HepG2 (cell line): ENCODE measurements around the gene PFKFB2. TPM values are rescaled to one million over a fixed set of nuclear protein-coding genes. Genes with fewer than 3 reads are reported as not detected.

Experiments used
- ATAC-seq: fragments of 200-7000 bp; cut with Tn5 transposase; 3 replicates; pipeline ENCODE4 v1.9.1; 2020; ENCODE audit warnings: mild to moderate bottlenecking, moderate library complexity
- BruUV-seq: library from RNA; stranded (reverse); fragments of 400-500 nt; replicated peaks from 2 replicates; lab custom pipeline; 2021; lab: Mats Ljungman, UMichigan
- CTCF ChIA-PET: fragments of 300-600 bp; formaldehyde crosslinking; extraction: SDS; loops from one replicate; lab custom pipeline; 2021; ENCODE audit warnings: low total read pairs, inconsistent platforms, low intra/inter-chr PET ratio; lab: Yijun Ruan, JAX
- POLR2A ChIA-PET: fragments of 350-600 bp; sonication (Branson Sonifier 250); formaldehyde crosslinking; loops from one replicate; lab custom pipeline; 2020; ENCODE audit warnings: antibody characterized with exemption, inconsistent platforms; lab: Yijun Ruan, JAX
- DNase-seq: peaks from one replicate; pipeline ENCODE4 v3.0.0-alpha.2; 2015; ENCODE audit warnings: low spot score
- FAIRE-seq: peaks from 3 replicates; lab custom pipeline; 2011; peaks lifted over from hg19 to GRCh38; lab: Jason Lieb, UNC
- H2AFZ ChIP-seq: one replicate; pipeline ENCODE4 v1.6.1; 2011; ENCODE audit warnings: low read length, inconsistent platforms
- H3K27ac ChIP-seq: fragments of 300-600 bp; 3 replicates; pipeline ENCODE4 v1.8.0; 2011; ENCODE audit warnings: mixed run types, mild to moderate bottlenecking, mixed read lengths, low read length, inconsistent platforms; ENCODE audit not compliant: insufficient read depth; ENCODE audit errors: extremely low read length
- H3K27me3 ChIP-seq, 2 experiments: fragments of 200-600 bp in 1 of 2; 2 replicates in 1 of 2; 3 replicates in 1 of 2; pipeline versions ENCODE4 v1.6.0 to v1.8.0; 2011; ENCODE audit warnings: low read length in 2 of 2, mild to moderate bottlenecking in 2 of 2, moderate library complexity in 2 of 2, inconsistent platforms in 1 of 2; ENCODE audit not compliant: insufficient read depth in 2 of 2, control insufficient read depth in 1 of 2
- H3K36me3 ChIP-seq, 2 experiments: fragments of 200-600 bp in 1 of 2; replicated peaks in 1 of 2; 2 replicates in 1 of 2; 3 replicates in 1 of 2; pipeline versions ENCODE4 v1.5.1 to v1.8.0; 2011; ENCODE audit warnings: low read length in 2 of 2, inconsistent platforms in 1 of 2; ENCODE audit not compliant: insufficient read depth in 2 of 2, control insufficient read depth in 1 of 2
- H3K4me1 ChIP-seq: 2 replicates; pipeline ENCODE4 v1.5.1; 2012; ENCODE audit warnings: low read length, inconsistent platforms; ENCODE audit not compliant: insufficient read depth
- H3K4me2 ChIP-seq: 2 replicates; pipeline ENCODE4 v1.6.0; 2011; ENCODE audit warnings: low read depth, low read length, inconsistent platforms
- H3K4me3 ChIP-seq, 3 experiments: fragments of 200-600 bp in 1 of 3; sonication (generic), shearing (Covaris generic) in 1 of 3; replicated peaks in 1 of 3; 2 replicates each; pipeline ENCODE4 v1.5.1; 2011 to 2016; ENCODE audit warnings: low read length in 3 of 3, inconsistent platforms in 2 of 3, low read depth in 2 of 3, mild to moderate bottlenecking in 2 of 3, control low read depth in 1 of 3, mixed read lengths in 1 of 3; ENCODE audit not compliant: insufficient read depth in 1 of 3
- H3K79me2 ChIP-seq: one replicate; pipeline ENCODE4 v1.6.1; 2011; ENCODE audit warnings: low read length, inconsistent platforms; ENCODE audit not compliant: insufficient read depth
- H3K9ac ChIP-seq: 2 replicates; pipeline ENCODE4 v1.6.0; 2011; ENCODE audit warnings: mild to moderate bottlenecking, low read depth, low read length, inconsistent platforms; ENCODE audit not compliant: insufficient read depth
- H3K9me3 ChIP-seq: 2 replicates; pipeline ENCODE4 v1.5.1; 2012; ENCODE audit warnings: mild to moderate bottlenecking, low read length
- H4K20me1 ChIP-seq: 2 replicates; pipeline ENCODE4 v1.6.0; 2011; ENCODE audit warnings: inconsistent platforms, mild to moderate bottlenecking, low read length, moderate library complexity; ENCODE audit not compliant: insufficient read depth
- ADNP ChIP-seq: sonication (generic); formaldehyde crosslinking; IDR thresholded peaks from 2 replicates; pipeline ENCODE4 v1.4.0; 2020; ENCODE audit warnings: missing genetic modification reagents
- ARID4A ChIP-seq: sonication (generic); formaldehyde crosslinking; IDR thresholded peaks from 2 replicates; pipeline ENCODE4 v1.5.0; 2020; ENCODE audit warnings: mild to moderate bottlenecking, missing genetic modification reagents, borderline replicate concordance
- FOXC1 ChIP-seq: sonication (generic); formaldehyde crosslinking; IDR thresholded peaks from 2 replicates; pipeline ENCODE4 v1.8.0; 2022; ENCODE audit warnings: mild to moderate bottlenecking, missing genetic modification reagents, borderline replicate concordance
- HNRNPK ChIP-seq: fragments of 200-400 bp; formaldehyde crosslinking; IDR thresholded peaks from 2 replicates; pipeline ENCODE4 v1.6.1; 2018; ENCODE audit warnings: low read length, low read depth, moderate library complexity, mild to moderate bottlenecking; ENCODE audit not compliant: poor library complexity, severe bottlenecking
- JUNB ChIP-seq: sonication (generic); formaldehyde crosslinking; IDR thresholded peaks from 2 replicates; pipeline ENCODE4 v1.8.0; 2022; ENCODE audit warnings: missing genetic modification reagents, mild to moderate bottlenecking, borderline replicate concordance
- RAD21 ChIP-seq: fragments of 450-650 bp; formaldehyde crosslinking; IDR thresholded peaks from 2 replicates; pipeline ENCODE4 v1.5.0; 2020; ENCODE audit warnings: mild to moderate bottlenecking
- RORA ChIP-seq: sonication (generic); formaldehyde crosslinking; IDR thresholded peaks from 2 replicates; pipeline ENCODE4 v1.5.0; 2020; ENCODE audit warnings: mild to moderate bottlenecking, missing genetic modification reagents, moderate library complexity
- TARDBP ChIP-seq: sonication (generic); formaldehyde crosslinking; IDR thresholded peaks from 2 replicates; pipeline ENCODE4 v1.8.0; 2022; ENCODE audit warnings: mild to moderate bottlenecking, missing genetic modification reagents
- ZNF337 ChIP-seq: sonication (generic); formaldehyde crosslinking; IDR thresholded peaks from 2 replicates; pipeline ENCODE4 v1.5.1; 2020; ENCODE audit warnings: missing genetic modification reagents, low read depth, mild to moderate bottlenecking, borderline replicate concordance
- WGBS: methylation state at CpG from one replicate; pipeline ENCODE4 v1.1.6; 2017; ENCODE audit warnings: low lambda C conversion rate; 5-methylcytosine and 5-hydroxymethylcytosine counted together
- in situ Hi-C: cut with HindIII; loops from 2 replicates; pipeline ENCODE4 v1.10.0; 2017; ENCODE audit warnings: low pct_unique_long_range_greater_than_20kb; ENCODE audit not compliant: extremely low pct_ligation_motif_present
- intact Hi-C: fragments of 100-400 bp; cut with micrococcal nuclease; formaldehyde crosslinking; loops from one replicate; pipeline ENCODE4 v1.10.0; 2022; ENCODE audit not compliant: unreplicated experiment
- polyA plus RNA-seq, 8 experiments: library from polyadenylated mRNA; depleted of rRNA in 3 of 8; stranded (reverse) in 7 of 8; unstranded in 1 of 8; fragments of >200 nt; fragmentation: Illumina TruSeq in 4 of 8; extraction: Trizol in 4 of 8; gene quantifications; 2 replicates each; pipeline versions ENCODE4 v1.2.1 to v1.2.3, GENCODE V29; 2011 to 2016; ENCODE audit warnings: low read depth in 4 of 8, missing spikeins in 1 of 8, mixed read lengths in 1 of 8; ENCODE audit not compliant: insufficient read depth in 1 of 8
- total RNA-seq, 5 experiments: library from RNA; depleted of rRNA; stranded (reverse); fragments of >200 nt; fragmentation: Illumina TruSeq; extraction: Trizol; gene quantifications; 2 replicates each; pipeline ENCODE4 v1.2.3, GENCODE V29; 2016; ENCODE audit warnings: low read depth in 1 of 5

Gene PFKFB2
- total and polyA plus RNA-seq, 2 of the 13 experiments (the other 11 are each of a cell fraction or from before 2014, with no cell fraction given), result 4.6 to 10.6 TPM

DNA sequence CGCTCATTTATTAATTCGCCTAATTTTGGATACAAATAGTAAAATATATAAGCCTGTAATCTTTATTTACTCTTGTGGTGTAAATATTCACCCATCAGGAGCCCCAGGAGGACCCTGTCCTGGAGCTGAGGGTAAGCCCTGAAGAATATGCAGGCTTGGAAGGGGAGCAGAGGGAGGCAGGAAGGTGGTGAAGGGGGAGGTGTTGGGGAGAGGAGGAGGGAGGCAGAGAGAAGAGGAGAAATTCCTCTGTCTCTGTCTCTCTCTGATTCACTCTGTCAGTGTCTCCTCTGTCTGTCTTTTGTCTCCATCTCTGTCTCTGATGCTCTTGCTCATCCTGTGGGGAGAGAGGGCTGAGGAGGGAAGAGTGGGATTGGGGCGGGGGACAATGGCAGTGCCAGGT is 32.8 kb downstream of the PFKFB2 start:
- Histone ChIP-seq H4K20me1 (no peaks in the 10 kb centered on the region), H3K4me2 (no peak overlapping the region), H3K4me1 (peaks cover 61% of the 10 kb centered on the region), H3K4me3 (no peak overlapping the region), H3K79me2 (peaks cover 9% of the 10 kb centered on the region), H3K9me3 (no peaks in the 10 kb centered on the region), H2AFZ (no peak overlapping the region), H3K27me3 (no peaks in the 10 kb centered on the region; a peak in 1 of 5 replicates), H3K9ac (no peak overlapping the region), H3K27ac (no peak overlapping the region), H3K36me3 (no peaks in the 10 kb centered on the region)
- ATAC-seq (no peak), DNase-seq (no peak), FAIRE-seq (no peak)
- POLR2A ChIA-PET, result no interaction called here
- WGBS, result 77% methylated on average over 3 of the region's 3 CpGs
- no peak for TF ChIP-seq FOXC1
- TF ChIP-seq HNRNPK, result peak; percentile 44
- CTCF ChIA-PET, result interaction anchor here (4.6 kb wide), 1 partner anchor 320 kb away, joined by 26 read pairs; no protein-coding TSS in a partner anchor
- intact Hi-C loops (loop anchor here (5.0 kb wide), 2 partner anchors 66 to 236 kb away; partner anchors contain the start of gene CD55), in situ Hi-C loops (loop anchor here (5.0 kb wide), 1 partner anchor 321 kb away; no protein-coding TSS in a partner anchor)
- BruUV-seq, result no TSS peak

DNA sequence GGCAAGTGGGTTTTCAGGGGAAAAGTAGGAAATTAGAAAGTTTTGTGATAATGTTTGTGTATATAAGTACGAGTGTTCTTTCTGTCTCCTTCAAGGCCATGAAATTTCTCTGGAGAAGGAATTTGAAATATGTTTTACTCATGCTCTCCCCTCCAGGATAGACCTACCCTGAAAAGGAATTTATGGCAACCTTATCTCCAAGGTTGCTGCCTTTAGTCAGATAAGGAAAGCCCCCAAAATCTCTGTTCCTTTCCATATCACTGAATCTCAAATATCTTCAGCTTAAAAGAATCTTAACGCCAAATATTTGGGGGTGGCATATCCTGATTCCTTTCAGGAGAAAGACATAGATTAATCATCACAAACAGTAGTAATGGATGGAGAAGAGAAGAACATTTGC is 35.1 kb downstream of the PFKFB2 start:
- in situ Hi-C loops, result loop anchor here (5.0 kb wide), 1 partner anchor 319 kb away; no protein-coding TSS in a partner anchor
- no peak for FAIRE-seq

More for the DNA sequence above, 35.1 kb downstream of the PFKFB2 start:
- Histone ChIP-seq H3K4me1 (peaks cover 67% of the 10 kb centered on the region), H3K27ac (peak overlapping the region; percentile 97), H3K9ac (peak overlapping the region; percentile 84), H3K4me2 (peak overlapping the region; percentile 86), H4K20me1 (no peaks in the 10 kb centered on the region), H2AFZ (peak overlapping the region; percentile 44), H3K79me2 (peaks cover 21% of the 10 kb centered on the region), H3K9me3 (no peaks in the 10 kb centered on the region), H3K4me3 (peak overlapping the region; percentile 3 to 94 (median 75); a peak in 1 of 6 replicates), H3K27me3 (no peaks in the 10 kb centered on the region; a peak in 1 of 5 replicates), H3K36me3 (peaks cover 0 to 10% of the 10 kb centered on the region in 2 experiments; a peak in 3 of 5 replicates)
- no TSS peak for BruUV-seq
- WGBS, result 30% methylated on average over 2 of the region's 2 CpGs
- ChIA-PET CTCF (no interaction called here), POLR2A (interaction anchor here (2.8 kb wide), 1 partner anchor 35 kb away, joined by 23 read pairs; the partner anchor contains the start of gene PFKFB2)
- TF ChIP-seq RORA (CRISPR knock-in tag) (no peak), ZNF337 (CRISPR knock-in tag) (no peak), RAD21 (CRISPR knock-in tag) (no peak), TARDBP (CRISPR knock-in tag) (no peak), ARID4A (CRISPR knock-in tag) (no peak), JUNB (CRISPR knock-in tag) (no peak), ADNP (CRISPR knock-in tag) (no peak)
- intact Hi-C loops, result loop anchor here (2.0 to 5.0 kb wide), 4 partner anchors 17 to 234 kb away; partner anchors contain the start of genes C4BPA and CD55
- no peak for ATAC-seq
- no peak for DNase-seq
